HL-60 (cell line): ENCODE results near the gene TNNT1.

Source experiments
- CTCF ChIP-seq: IDR thresholded peaks from one replicate; pipeline ENCODE4 v1.5.1; 2011; ENCODE audit warnings: low read length, control low read depth, inconsistent platforms; ENCODE audit not compliant: insufficient read depth
- GABPA ChIP-seq: IDR thresholded peaks from 2 replicates; pipeline ENCODE4 v1.6.1; 2012; ENCODE audit warnings: low read depth
- POLR2AphosphoS5 ChIP-seq: IDR thresholded peaks from 2 replicates; pipeline ENCODE4 v1.6.1; 2012; ENCODE audit warnings: low read depth
- REST ChIP-seq: IDR thresholded peaks from 2 replicates; pipeline ENCODE4 v1.6.1; 2012; ENCODE audit warnings: low read depth; ENCODE audit not compliant: insufficient replicate concordance

- TF ChIP-seq CTCF (no peak), POLR2AphosphoS5 (no peak), GABPA (no peak), REST (no peak)
These were observed 8.3 kb upstream of the TNNT1 start, which contains the start of gene TNNI3 for GRCh38 chr19:55157064-55157908.
